Stimulated activated CD8-positive, alpha-beta memory T cell treated with anti-CD3 and anti-CD28 coated beads, Interleukin-15, amount 100 ng/mL, for 4 hours (primary cell): Measurements from ENCODE around the gene TGFBRAP1.
"Not testable (repeated sequence)": the region's sequence is repeated elsewhere in the genome, so short reads cannot be mapped to it uniquely, and the experiment has no call there.

Source experiments
- DNase-seq, 2 donors: peaks; one replicate each; pipeline ENCODE4 v3.0.0-alpha.2; 2020; ENCODE audit warnings: low read depth in 2 of 2

The TGFBRAP1 gene

DNA sequence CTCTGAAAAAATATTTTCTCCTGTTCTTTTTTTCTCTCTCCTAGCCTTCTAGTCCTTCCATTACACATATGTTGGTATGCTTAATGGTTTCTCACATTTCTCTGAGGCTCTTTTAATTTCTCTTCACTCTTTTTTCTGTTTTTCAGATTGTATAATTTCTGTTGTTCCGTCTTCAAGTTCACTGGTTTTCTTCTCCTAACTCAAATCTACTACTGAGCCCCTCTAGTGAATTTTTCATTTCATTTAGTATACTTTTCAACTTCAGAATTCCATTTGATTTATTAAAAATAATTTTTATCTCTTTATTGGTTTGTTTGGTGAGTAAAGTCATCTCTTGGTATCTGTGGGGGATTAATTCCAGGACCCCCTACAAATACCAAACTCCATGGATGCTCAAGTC, 27.6 kb upstream of the TGFBRAP1 start:
- no peak for DNase-seq

DNA sequence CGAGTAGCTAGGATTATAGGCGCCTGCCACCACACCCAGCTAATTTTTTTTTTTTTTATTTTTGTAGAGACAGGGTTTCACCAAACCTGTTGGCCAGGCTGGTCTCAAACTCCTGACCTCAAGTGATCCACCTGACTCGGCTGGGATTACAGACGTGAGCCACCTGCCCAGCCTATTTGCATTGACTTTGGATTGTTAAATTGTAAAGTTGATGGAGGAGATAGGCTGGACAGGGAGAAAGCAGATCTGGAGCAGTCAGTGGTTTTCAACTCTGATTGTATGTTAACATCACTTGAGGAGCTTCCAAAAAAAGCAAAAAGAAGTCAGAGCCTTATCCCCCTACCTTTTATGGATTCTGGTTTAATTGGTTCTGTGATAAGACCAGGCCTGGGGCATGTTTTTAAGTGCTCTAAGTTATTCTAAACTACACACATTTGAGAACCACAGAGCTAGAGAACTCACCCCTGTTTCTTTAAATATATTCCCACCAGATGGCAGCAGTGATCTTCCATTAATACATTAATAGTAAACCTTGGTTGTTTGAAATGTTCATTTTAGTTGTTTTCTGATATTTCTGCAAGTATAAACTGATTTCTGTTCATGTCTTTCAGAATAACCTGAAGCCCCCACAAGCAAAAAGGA, 15.3 kb upstream of the TGFBRAP1 start:
- DNase-seq, result no peak

DNA sequence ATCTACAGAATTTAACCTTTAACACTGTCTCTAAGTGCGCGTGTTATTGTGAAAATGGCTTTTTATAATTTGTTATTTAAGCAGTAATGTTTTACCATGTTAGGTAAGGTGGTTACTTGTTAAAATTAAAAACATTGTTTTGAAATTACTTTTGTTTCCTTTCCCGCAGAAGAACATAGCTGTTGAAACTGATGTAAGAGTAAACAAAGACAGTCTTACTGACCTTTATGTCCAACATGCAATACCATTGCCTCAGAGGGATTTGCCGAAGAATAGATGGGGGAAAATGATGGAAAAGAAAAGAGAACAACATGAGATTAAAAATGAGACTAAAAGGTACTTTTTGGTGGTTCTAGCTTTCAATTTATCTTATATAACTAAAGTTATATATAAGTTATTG, 9.9 kb upstream of the TGFBRAP1 start:
- DNase-seq, result no peak

DNA sequence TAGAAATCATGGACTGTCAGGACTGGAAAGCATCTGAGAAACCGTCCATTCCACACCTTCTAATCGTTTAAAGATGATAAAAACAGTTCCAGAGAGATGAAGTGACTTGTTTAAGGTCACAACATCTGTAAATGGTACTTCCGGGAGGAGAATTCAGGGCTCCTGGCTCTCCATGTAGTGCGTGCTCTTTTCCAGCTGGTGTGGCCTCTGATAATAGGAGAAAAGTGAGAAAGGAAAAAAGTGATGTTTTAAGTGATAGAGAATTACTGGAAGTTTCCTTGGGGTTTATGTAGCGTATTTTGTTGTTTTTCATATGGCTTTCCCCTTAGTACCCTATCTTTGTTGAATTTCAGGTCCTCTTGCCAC, 8.5 kb upstream of the TGFBRAP1 start:
- DNase-seq, result no peak

DNA sequence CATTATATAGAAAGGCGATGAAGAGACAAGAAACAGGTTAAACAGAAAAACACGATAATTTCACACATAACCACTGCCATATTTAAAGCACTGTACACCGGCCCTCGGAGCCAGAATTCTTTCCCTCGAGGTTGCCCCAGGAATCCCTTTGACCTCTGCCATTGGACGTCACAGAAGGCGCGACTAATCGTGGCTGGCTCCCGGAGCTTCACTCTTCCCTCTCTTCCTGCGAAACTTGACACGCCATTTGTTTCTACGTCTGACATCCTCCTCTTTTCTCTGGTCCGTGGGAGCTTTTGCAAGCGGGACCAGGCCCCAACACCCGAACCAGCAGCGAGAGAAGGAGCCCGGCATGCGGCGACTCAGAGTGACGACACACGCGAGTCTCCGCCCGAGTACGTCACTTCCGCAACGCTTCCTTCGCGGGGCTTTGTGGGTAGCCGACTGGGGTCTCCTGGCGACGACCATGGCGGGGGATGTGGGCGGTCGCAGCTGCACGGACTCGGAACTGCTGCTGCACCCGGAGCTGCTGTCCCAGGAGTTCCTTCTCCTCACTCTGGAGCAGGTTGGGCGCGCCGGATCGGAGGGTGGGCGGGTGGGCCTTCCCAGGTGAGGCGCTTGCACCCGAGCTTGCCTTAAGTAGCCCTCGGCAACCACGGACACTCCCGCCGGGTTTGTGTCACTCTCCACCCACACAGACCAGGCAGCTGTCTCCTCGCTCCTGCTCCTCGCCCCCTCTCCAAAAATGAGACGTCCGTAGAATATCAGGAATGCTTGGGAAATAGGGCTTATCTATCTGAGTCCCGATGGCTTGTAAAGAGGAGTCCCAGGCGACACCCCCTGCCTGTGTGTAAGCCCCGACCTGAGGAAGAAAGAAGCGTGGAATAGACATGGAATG, 7.8 kb upstream of the TGFBRAP1 start, which contains the start of gene C2orf49:
Gene C2orf49 (plus strand): TSS at position 419 of the 898 bp plus-strand sequence. CDS start 48 bp downstream, at position 467.
- DNase-seq, result peak; percentile 78 to 84

DNA sequence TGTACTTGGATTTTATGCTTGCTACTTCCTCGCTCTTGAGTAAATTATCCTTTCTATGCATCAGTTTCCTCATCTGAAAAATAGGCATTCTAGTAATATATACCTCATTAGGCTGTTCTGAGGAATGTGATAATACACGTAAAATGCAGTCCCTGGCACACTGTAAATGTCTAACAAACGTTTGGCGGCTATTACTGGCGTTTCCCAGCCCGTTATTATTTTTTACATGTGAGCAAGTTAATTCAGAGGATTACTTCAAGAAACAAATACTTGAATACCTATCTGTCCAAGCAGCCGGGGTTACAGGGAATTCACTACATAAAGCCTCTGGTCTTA, 7.2 kb upstream of the TGFBRAP1 start:
- no peak for DNase-seq

DNA sequence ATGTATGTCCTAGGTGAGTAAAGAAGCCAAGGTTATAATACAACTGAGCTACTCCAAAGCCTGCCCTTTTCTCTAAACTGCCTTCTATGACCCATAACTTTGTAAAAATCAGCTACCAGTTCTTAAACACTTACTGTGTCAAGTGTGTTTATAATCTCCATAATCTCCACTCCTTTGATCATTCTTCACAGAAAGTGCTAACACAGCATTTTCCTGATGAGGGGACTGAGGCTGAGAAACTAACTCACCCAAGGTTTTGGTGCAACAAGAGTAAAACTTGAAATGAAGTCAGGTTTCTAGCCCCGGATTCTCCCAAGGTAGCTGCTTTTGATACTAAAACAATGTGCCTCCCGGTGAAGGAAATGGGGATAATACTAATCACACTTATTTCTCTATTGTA, 5.9 kb upstream of the TGFBRAP1 start:
- DNase-seq, result no peak

DNA sequence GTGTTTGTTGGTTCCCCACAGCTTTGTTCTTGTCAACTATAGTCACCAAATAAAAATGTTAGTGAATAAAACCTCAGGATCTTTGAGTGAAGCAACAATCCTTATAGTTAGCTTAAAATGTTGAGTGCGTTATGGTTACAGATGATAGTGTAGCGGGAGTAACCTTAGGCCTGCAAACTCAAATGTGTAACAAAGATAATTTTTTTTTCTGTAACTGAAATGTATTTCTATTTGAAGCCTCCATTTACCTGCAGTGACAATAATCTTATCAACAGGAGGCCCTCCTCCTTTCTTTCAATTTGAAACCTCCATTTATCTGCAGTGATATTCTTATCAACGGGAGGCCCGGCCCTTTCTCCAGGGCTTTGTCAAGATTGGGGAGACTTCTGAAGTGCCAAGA, 4.7 kb upstream of the TGFBRAP1 start:
- no peak for DNase-seq

DNA sequence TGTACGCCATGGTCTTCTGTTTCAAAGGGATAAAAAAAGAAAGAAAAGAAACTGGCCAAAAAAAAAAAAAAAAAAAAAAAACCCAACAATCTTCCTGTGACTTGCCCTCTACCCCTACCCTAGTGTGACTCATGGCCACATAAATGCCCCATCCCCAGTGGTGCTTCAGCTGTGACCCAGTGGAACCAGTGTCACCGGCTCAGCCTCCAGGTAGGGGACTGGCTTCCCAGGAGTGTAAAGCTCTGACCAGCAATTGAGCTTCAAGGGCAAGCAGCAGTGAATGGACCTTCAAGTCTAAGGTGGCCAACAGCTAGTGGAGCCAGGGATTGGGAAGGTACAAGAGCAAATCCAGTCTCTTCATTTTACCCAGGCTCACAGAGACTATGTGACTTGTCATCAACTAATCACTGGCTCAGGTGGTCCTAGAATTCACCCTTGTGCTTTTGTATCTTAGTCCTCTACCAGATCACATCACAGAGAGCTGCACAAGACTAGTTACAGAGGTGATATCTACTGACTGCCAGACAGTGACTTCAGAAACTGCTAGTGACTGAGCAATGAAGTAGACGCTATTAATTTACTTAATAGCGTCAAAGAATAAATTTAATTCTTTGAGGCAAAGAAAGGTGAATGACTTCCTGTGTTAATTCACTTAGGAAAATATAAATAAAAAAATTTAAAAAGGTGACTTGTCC, 1.3 kb upstream of the TGFBRAP1 start:
- no peak for DNase-seq

DNA sequence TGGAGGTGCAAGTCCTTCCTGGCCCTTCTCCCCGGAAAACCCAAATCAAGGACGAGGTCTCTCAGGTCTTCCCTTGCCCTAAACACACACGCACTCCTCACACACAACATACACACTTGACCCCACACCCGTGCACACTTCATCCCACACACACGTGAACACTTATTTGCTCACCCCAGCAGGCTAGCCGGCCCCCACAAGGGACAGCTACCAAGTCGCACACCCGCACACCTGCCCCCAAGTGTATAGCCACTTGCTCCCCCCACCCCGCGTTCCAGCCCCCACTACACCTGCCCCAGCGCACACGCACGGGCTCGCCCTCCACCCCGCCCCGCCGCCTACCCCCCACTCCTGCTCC, 359 bp downstream of the TGFBRAP1 start:
- peak in 1 of 2 donors; percentile 7 for DNase-seq

DNA sequence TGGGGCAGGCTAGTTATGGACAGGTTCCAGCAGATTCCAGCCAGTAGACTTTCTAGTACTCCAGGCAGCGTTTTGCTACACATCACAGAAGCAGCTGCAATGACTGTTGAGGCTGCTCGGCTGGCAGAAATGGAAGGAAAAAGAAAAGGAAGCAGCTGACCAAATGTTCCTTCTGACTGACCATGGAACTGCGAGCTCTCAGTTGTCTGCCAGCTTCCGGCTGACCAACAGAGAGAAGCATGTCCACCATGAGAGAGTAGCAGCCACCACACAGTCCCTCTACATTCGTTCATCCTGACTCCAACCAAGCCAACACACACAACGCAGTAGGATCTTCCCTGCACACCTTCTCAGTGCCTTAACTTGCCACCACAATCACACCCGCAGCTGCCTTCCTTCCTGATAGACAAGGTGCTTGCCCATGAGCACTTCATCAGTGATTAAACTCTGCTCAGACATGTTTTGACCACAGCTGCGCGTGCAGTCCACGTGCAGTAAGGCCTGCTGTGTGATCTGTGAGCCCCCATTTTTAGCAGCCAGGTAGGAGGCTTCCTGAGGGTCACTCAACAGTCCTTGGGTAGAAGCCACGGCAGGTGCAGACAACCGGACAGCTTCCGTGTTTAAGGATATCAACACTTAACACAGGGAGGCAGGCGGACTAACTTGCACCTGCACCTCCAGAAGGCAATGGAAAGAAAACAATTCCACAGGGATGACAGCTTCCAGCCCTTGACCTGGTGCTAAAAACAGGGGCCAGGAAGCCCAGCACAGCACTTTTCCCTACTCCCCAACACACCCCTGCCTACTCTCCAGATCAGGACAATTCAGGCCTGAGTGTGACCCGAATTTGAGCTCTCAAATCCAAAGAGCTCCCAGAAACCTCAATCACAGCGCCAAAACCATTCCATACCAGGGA, 996 bp downstream of the TGFBRAP1 start:
- no peak for DNase-seq

DNA sequence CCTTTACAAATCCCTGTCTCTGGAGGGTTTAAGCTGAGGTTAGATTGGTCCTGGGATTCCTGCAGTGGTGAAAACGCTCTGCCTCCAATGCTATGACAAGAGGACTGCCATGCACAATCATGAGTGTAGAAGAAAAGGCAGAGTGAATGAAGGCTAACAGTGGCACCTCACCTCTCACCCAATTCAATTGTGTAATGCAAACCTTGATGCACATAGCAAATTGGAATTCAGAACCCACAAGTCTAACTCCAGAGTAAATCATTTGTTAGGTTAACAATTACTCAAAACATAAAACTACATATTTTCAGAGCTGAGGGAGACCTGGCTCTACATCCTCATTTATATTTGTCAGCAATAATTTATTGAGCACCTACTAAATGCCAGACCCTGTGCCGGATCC, 1.8 kb downstream of the TGFBRAP1 start:
- DNase-seq, result no peak

DNA sequence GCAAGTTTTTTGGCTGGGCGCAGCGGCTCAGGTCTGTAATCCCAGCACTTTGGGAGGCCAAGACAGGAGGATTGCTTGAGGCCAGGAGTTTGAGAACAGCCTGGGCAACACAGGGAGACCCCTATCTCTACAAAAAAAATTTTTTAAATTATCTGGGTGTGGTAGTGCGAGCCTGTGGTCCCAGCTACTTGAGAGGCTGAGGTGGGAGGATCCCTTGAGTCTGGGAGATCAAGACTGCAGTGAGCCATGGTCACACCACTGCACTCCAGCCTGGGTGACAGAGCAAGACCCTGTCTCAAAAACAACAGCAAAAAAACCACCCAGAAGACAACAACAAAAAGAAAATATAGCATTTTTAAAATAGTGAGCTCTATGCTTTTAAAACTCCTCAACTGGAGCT, 2.3 kb downstream of the TGFBRAP1 start:
- DNase-seq, result not testable (repeated sequence)

DNA sequence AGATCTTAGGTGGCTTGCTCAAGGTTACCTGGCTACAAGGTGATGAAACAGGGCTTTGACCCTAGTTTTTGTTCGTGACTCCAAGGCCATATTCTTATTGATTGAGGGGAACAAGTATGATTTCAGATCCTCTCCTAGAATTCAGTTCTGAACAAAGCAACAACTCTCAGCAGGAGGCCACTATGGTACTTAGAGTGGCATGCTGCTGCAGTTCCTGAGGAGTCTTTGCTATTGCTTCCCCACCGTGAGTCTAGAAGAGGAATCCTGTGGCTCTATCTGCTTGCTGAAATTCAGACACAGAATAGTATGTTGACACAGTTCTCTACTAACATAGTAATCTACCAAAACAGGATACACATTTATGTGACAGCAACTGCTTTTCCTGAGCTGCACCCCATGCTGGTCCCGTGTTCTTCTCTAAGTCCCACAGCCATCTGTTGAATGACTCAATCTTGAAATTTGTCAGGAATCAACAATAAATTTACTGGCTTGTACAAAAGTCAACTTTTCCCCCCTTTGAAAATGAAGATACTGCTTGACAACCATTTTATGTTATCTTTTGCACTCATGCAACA, 4.1 kb downstream of the TGFBRAP1 start:
- no peak for DNase-seq

DNA sequence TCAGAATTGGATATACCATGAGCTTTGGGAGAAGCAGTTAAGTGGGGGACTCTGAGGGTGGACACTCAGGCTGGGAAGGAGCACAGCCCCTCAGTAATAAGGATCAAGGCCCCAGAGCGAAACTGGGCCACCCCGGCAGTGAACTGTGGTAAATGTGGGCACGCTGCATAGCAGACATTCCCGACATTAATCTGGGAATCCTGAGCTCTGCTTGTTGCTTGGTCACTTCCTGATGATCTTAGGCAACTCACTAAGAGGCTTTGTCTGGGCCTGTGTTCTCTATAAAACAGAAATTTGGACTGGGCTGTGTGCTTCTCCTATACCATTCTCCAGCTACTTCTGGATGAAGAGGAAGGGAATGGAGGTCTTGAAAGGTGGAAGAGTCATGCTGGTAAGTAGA, 4.8 kb downstream of the TGFBRAP1 start:
- DNase-seq, result no peak

DNA sequence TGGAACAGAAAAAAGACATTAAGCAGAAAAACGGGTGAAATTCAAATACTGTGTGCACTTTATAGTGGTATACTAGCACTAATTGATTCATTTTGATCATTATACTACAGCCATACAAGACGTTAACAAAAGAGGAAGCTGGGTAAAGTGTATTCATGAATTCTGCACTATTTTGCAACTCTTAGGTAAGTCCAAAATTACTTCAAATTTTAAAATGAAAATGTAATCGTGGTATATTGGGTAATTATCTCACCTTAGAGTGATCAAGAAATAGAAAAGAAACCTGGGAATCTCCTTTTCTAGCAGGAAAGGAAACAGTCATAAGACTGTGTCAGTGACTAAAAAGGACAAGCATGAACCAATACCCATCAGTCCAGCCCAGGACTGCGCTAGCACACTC, 5.4 kb downstream of the TGFBRAP1 start:
- no peak for DNase-seq

DNA sequence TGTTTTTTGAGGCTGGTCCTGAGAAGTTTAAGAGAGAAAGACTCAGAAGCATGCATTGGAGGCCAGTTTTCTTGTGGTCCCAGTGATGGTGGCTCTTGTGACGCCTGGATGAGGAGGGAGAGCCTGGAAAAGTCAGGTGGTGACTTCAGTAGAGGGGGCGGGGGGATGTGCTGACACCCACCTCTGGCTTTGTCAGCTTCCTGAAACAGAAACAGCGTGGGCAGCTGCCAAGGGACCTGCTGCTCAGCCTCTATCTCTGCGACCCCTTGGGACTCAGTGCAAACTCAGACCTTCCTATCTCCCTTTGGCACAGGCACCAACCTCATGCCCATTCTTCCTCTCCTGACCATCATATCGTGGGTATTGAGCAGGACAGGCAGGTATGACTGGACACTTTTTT, 6.4 kb downstream of the TGFBRAP1 start:
- no peak for DNase-seq

DNA sequence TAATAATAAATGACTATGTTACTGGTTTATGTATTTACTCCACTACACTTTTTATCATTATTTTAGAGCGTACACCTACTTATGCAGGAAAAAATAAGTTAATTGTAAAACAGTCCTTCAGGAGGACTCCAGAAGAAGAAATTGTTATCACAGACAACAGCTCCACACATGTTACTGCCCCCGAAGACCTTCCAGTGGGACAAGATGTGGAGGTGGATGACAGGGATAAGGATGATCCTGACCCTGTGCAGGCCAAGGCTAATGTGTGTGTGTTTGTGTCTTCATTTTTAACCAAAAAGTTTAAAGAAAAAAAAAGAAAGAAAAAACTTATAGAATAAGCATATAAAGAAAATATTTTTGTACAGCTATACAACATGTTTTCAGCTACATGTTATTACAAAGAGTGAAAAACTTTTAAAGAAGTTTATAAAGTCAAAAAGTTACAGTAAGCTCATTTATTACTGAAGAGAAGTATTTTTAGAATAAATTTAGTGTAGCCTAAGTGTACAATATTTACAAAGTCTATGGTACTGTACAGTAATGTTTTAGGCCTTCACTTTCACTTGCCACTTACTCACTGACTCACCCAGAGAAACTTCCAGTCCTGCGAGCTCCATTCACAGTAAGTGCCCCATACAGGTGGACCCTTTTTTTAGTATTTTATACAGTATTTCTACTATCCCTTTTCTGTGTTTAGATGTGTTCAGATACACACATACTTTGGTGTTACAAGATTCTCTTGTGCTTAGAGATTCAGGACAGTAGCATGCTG, 7.5 kb downstream of the TGFBRAP1 start:
- DNase-seq, result no peak

DNA sequence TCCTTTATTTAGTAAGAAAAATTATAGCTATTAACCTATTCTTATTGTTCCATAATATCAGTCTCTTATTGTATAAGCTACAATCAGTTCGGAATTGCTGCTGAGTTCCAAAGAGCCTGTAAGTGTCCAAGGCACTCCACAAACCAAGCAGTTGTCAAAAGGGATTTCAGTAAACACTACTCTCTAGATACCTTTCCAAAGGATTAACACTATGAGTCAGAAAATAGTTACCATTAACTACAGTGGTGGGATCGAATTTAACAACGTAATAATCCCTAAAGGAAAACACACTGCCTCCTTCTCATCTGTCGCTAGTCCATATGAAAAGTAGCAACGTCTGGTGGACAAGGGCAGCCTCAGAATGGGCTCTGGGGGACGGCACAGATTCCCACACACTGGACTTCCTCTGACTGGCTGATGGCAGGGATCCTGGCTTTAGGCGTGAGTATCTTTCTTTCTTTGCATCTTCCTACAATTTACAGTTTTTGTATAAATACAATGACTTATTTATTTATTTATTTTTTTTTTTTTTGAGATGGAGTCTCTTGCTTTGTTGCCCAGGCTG, 8.8 kb downstream of the TGFBRAP1 start:
- no peak for DNase-seq

DNA sequence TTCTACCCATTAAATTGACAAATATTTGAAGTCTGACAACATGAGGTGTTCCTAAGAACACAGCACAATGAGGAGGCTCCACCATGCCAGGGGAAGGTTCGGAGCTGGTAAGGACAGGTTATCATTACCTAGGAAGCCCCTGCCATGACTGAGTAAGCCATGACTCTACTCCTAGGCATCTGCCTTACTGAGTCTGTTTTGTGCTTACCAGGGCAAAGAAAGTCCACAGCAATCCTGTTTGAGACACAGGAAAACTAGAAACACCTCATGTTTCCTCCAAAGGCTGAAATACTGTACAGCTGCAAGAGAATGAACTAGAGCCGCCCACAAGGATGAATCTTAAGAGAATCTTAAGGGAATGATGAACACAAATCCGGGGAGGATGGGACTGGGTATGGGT, 11.6 kb downstream of the TGFBRAP1 start:
- no peak for DNase-seq
